Large intestine (tissue), 3 donors: ENCODE results near the gene TXNDC11. TPM values are rescaled to one million over a fixed set of nuclear protein-coding genes. Genes with fewer than 3 reads are reported as not detected.

Source experiments
- DNase-seq, 2 donors: peaks; one replicate each; pipeline versions ENCODE4 v3.0.0 to v3.0.0-alpha.2; 2013
- H3K27ac ChIP-seq: one replicate; pipeline ENCODE4 v1.5.1; 2013; ENCODE audit warnings: low read length
- H3K27me3 ChIP-seq: 2 replicates; pipeline ENCODE4 v1.6.1; 2013; ENCODE audit warnings: low read length; ENCODE audit not compliant: control insufficient read depth, insufficient read depth
- H3K36me3 ChIP-seq: 2 replicates; pipeline ENCODE4 v1.6.1; 2013; ENCODE audit warnings: low read length; ENCODE audit not compliant: control insufficient read depth, insufficient read depth
- H3K4me1 ChIP-seq: one replicate; pipeline ENCODE4 v1.6.1; 2013; ENCODE audit warnings: low read length; ENCODE audit not compliant: control insufficient read depth, insufficient read depth
- H3K4me3 ChIP-seq: one replicate; pipeline ENCODE4 v1.5.1; 2013; ENCODE audit warnings: low read length
- H3K9me3 ChIP-seq: one replicate; pipeline ENCODE4 v1.6.1; 2013; ENCODE audit warnings: mild to moderate bottlenecking, low read depth, low read length, moderate library complexity; ENCODE audit not compliant: control insufficient read depth
- WGBS: methylation state at CpG from one replicate; pipeline ENCODE4 v1.1.5; 2013; ENCODE audit warnings: low lambda C conversion rate; ENCODE audit not compliant: insufficient coverage; 5-methylcytosine and 5-hydroxymethylcytosine counted together
- polyA plus RNA-seq: library from polyadenylated mRNA; unstranded; fragments of 120-200 nt; gene quantifications from one replicate; pipeline ENCODE4 v1.2.1, GENCODE V29; 2013

TXNDC11 gene
- polyA plus RNA-seq, 1 donor, result 42.5 TPM

GRCh38 chr16:11691235-11691634 lies 51.4 kb downstream of the TXNDC11 start:
- no peak overlapping the region for H3K27ac ChIP-seq
- WGBS, result 100% methylated on average over 3 of the region's 5 CpGs
- H3K9me3 ChIP-seq, result no peaks in the 10 kb centered on the region
- no peak for DNase-seq
- no peaks in the 10 kb centered on the region for H3K27me3 ChIP-seq
- H3K4me1 ChIP-seq, result no peaks in the 10 kb centered on the region
- H3K36me3 ChIP-seq, result peaks cover 69% of the 10 kb centered on the region
- no peak overlapping the region for H3K4me3 ChIP-seq

GRCh38 chr16:11689031-11689840 lies 53.4 kb downstream of the TXNDC11 start:
- Histone ChIP-seq H3K36me3 (peaks cover 71% of the 10 kb centered on the region), H3K4me3 (no peak overlapping the region), H3K27me3 (no peaks in the 10 kb centered on the region), H3K4me1 (no peaks in the 10 kb centered on the region), H3K27ac (no peak overlapping the region), H3K9me3 (no peaks in the 10 kb centered on the region)
- DNase-seq, result no peak
- WGBS, result no CpG with 5 or more reads among the region's 3 CpGs

GRCh38 chr16:11688520-11688886 lies 54.2 kb downstream of the TXNDC11 start:
- Histone ChIP-seq H3K36me3 (peaks cover 77% of the 10 kb centered on the region), H3K9me3 (no peaks in the 10 kb centered on the region), H3K4me1 (no peaks in the 10 kb centered on the region), H3K27ac (no peak overlapping the region), H3K4me3 (no peak overlapping the region), H3K27me3 (no peaks in the 10 kb centered on the region)
- 60% methylated on average over 1 of the region's 1 CpG for WGBS
- DNase-seq, result no peak

GRCh38 chr16:11687601-11688519 lies 54.8 kb downstream of the TXNDC11 start:
- Histone ChIP-seq H3K4me1 (no peaks in the 10 kb centered on the region), H3K9me3 (no peaks in the 10 kb centered on the region), H3K27me3 (no peaks in the 10 kb centered on the region), H3K27ac (no peak overlapping the region), H3K4me3 (no peak overlapping the region), H3K36me3 (peaks cover 79% of the 10 kb centered on the region)
- whole genome bisulfite sequencing, result no CpG with 5 or more reads among the region's 13 CpGs
- no peak for DNase-seq

DNA sequence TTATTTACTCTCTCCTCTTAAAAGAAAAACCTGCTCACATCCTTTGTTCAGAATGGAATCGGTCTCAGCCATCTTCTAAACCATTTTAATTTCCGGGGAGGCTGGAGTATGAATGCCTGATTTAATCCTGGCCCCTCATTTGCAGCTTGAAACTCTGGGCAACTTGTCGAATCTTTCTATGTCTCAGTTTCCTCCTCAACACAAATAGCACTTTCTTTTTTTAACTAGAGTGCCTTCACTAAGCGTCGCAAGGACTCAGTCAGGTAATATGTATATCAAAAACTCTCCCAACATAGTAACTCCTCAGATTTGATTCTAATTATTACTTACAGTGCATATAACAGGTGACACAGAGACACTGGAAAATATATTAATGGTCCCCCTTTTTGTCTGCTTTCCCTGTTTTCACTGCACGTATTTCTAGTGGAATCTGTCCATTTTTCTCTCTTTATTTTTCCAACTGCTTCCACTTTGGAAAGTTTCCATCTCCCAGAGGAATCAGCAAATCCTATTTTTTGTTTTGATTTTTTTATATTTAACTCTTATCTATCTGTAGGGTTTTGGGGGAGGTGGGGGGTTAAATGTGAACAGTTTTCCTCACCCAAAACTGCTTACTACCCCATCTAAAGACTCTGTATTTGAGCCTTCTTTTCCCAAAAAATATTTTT lies 55.8 kb downstream of the TXNDC11 start:
- Histone ChIP-seq H3K27ac (no peak overlapping the region), H3K27me3 (no peaks in the 10 kb centered on the region), H3K4me1 (peaks cover 3% of the 10 kb centered on the region), H3K36me3 (peaks cover 73% of the 10 kb centered on the region), H3K9me3 (no peaks in the 10 kb centered on the region), H3K4me3 (no peak overlapping the region)
- no peak for DNase-seq
- WGBS, result 50% methylated on average over 1 of the region's 6 CpGs

DNA sequence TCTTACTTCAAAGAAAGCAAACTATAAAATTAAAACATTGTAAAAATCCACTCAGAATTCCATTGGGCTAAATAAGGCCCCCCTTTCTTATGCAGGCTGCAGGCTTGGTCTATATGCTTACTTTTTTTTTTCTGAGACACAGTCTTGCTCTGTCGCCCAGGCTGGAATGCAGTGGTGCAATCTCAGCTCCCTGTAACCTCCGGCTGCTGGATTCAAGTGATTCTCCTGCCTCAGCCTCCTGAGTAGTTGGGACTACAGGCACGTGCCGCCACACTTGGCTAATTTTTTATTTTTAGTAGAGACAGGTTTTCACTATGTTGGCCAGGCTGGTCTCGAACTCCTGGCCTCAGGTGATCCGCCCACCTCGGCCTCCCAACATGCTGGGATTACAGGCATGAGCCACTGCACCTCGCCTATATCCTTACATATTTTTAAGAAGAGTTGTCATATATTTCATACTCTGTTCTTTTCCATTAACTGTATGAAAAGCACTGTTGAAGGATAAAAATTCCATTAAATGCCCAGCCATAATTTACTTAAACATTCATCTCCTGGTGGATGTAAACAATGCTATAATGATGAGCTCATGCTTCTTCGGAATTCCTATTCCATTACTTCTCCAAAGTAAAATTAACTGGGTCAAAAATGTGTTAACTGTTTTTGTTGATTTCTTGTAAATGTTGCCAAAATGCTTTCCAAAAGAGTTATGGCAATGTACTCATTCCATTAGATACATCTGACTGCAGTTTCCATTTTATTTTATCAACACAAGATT lies 56.6 kb downstream of the TXNDC11 start:
- no peaks in the 10 kb centered on the region for H3K27me3 ChIP-seq
- H3K4me1 ChIP-seq, result peaks cover 3% of the 10 kb centered on the region
- H3K4me3 ChIP-seq, result no peak overlapping the region
- WGBS, result no CpG with 5 or more reads among the region's 9 CpGs
- H3K36me3 ChIP-seq, result peaks cover 72% of the 10 kb centered on the region
- no peaks in the 10 kb centered on the region for H3K9me3 ChIP-seq
- H3K27ac ChIP-seq, result no peak overlapping the region
- no peak for DNase-seq

DNA sequence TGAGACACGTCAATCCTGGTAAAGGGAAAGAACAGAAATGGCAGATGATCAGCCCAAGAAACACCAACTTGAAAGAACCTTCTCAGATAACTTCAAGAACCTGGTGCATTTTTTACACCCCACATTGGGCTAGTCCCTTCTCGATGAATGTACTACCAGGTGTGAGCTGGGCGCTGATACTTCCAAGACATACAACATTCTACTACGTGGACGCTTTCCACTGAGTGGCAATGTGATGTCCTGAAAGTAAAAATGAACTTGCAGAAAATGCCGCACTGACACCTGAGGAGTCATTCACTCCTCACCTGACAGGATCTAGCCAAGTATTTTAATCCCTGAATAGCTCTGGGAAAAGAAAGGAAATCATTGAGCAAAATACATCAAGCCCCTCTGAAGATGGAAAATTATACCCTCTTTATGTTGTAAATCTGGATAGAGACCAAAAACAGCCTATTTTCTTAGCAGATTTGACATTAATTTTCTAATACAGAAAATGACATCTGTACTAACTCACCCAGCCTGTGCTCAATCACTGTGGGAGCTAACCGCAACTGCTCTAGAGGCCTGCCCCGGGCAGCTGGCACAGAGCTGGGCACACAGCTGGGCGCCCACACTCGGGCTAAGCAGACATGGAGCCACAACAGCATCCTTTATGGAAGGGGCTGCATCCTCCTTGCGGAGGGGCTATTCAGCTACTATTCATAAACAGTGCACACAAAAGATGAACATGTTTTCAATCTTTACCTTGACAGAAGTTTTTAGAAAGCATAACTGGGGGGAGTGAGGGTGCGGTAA lies 58.2 kb downstream of the TXNDC11 start:
- WGBS, result 100% methylated on average over 1 of the region's 12 CpGs
- Histone ChIP-seq H3K27me3 (no peaks in the 10 kb centered on the region), H3K9me3 (no peaks in the 10 kb centered on the region), H3K4me3 (no peak overlapping the region), H3K4me1 (peaks cover 3% of the 10 kb centered on the region), H3K27ac (no peak overlapping the region), H3K36me3 (peaks cover 80% of the 10 kb centered on the region)
- no peak for DNase-seq

DNA sequence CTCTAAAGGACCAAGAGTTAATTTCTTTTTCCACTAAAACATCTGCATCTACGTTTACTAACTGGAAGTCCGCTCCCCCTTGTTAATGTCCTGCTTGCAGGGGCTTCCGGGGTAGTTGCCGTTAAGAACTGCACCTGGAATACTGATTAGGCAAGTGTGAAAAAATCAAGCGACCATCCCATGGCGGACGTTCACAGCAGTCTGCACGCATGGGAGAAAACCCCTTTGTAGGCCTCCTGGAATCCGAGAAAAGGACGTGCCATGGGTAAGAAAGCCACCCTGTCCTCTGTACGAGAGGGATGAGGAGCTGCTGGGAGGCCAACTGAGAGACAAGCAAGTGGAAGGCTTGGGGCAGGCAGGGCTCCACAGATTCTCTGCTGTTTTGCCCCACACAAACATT lies 59.5 kb downstream of the TXNDC11 start:
- Histone ChIP-seq H3K4me1 (peaks cover 3% of the 10 kb centered on the region), H3K36me3 (peaks cover 88% of the 10 kb centered on the region), H3K27ac (no peak overlapping the region), H3K4me3 (no peak overlapping the region), H3K9me3 (no peaks in the 10 kb centered on the region), H3K27me3 (no peaks in the 10 kb centered on the region)
- WGBS, result 90% methylated on average over 2 of the region's 11 CpGs
- DNase-seq, result no peak

DNA sequence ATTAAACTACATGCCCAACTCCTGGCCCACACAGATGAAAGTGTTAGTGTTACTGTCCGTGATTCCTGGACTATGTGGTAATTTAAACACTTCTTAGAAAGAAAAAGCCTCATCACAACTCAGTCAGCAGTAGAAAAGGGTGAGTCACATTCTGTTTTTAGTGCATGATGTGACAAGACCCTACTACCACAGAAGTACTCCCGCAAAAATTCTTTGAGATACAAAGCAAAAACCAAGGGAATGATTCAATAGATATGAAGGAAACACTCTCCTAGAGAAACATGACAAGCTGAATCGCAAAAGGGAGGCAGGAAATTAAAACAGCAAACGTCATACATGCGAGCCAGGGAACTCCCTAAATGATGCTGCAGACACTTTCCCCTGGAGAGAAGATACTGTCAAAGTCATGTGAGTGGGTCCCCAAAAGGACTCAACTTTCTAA lies 60.0 kb downstream of the TXNDC11 start:
- Histone ChIP-seq H3K27me3 (no peaks in the 10 kb centered on the region), H3K27ac (no peak overlapping the region), H3K9me3 (no peaks in the 10 kb centered on the region), H3K36me3 (peaks cover 88% of the 10 kb centered on the region), H3K4me3 (no peak overlapping the region), H3K4me1 (peaks cover 3% of the 10 kb centered on the region)
- no CpG with 5 or more reads among the region's 5 CpGs for WGBS
- DNase-seq, result no peak
